Measurements from ENCODE around the gene DPH6.

The DPH6 gene

GRCh38 chr15:35540885-35541284, 5.1 kb downstream of the DPH6 start:
- DNase-seq (ENCODE audit: low spot score), result no peak

- no peak for DNase-seq (ENCODE audit: low spot score)
Measured at GRCh38 chr15:35540021-35540420, 5.9 kb downstream of the DPH6 start.

- no peak for DNase-seq (ENCODE audit: low spot score)
Measured at GRCh38 chr15:35535365-35535916, 10.5 kb downstream of the DPH6 start.

- no peak for DNase-seq (ENCODE audit: low spot score)
Measured at GRCh38 chr15:35533130-35534110, 12.5 kb downstream of the DPH6 start.

GRCh38 chr15:35530698-35531097, 15.3 kb downstream of the DPH6 start:
- no peak for DNase-seq (ENCODE audit: low spot score)

GRCh38 chr15:35529784-35530183, 16.2 kb downstream of the DPH6 start:
- no peak for DNase-seq (ENCODE audit: low spot score)

- no peak for DNase-seq (ENCODE audit: low spot score)
Measured at GRCh38 chr15:35522061-35522460, 23.9 kb downstream of the DPH6 start.

GRCh38 chr15:35519541-35520149, 26.3 kb downstream of the DPH6 start:
- DNase-seq (ENCODE audit: low spot score), result peak; percentile 47

GRCh38 chr15:35519052-35519451, 26.9 kb downstream of the DPH6 start:
- no peak for DNase-seq (ENCODE audit: low spot score)

GRCh38 chr15:35514759-35515158, 31.2 kb downstream of the DPH6 start:
- no peak for DNase-seq (ENCODE audit: low spot score)

- DNase-seq (ENCODE audit: low spot score), result no peak
Measured at GRCh38 chr15:35507932-35508638, 37.9 kb downstream of the DPH6 start.

- DNase-seq (ENCODE audit: low spot score), result no peak
Measured at GRCh38 chr15:35506272-35506870, 39.6 kb downstream of the DPH6 start.

- DNase-seq (ENCODE audit: low spot score), result no peak
Measured at GRCh38 chr15:35505809-35506208, 40.2 kb downstream of the DPH6 start.

- DNase-seq (ENCODE audit: low spot score), result no peak
Measured at GRCh38 chr15:35505141-35505540, 40.8 kb downstream of the DPH6 start.

- DNase-seq (ENCODE audit: low spot score), result no peak
Measured at GRCh38 chr15:35499723-35500122, 46.2 kb downstream of the DPH6 start.

GRCh38 chr15:35496585-35496984, 49.4 kb downstream of the DPH6 start:
- DNase-seq (ENCODE audit: low spot score), result no peak

- no peak for DNase-seq (ENCODE audit: low spot score)
Measured at GRCh38 chr15:35495080-35495479, 50.9 kb downstream of the DPH6 start.

GRCh38 chr15:35491999-35492398, 54.0 kb downstream of the DPH6 start:
- DNase-seq (ENCODE audit: low spot score), result no peak

- no peak for DNase-seq (ENCODE audit: low spot score)
Measured at GRCh38 chr15:35491173-35491572, 54.8 kb downstream of the DPH6 start.

GRCh38 chr15:35490511-35490910, 55.5 kb downstream of the DPH6 start:
- no peak for DNase-seq (ENCODE audit: low spot score)

- no peak for DNase-seq (ENCODE audit: low spot score)
Measured at GRCh38 chr15:35487417-35487816, 58.5 kb downstream of the DPH6 start.

GRCh38 chr15:35486296-35486695, 59.7 kb downstream of the DPH6 start:
- no peak for DNase-seq (ENCODE audit: low spot score)
